A673 (cell line): Measurements from ENCODE around the gene RPTOR. TPM values are rescaled to one million over a fixed set of nuclear protein-coding genes. Genes with fewer than 3 reads are reported as not detected.

Source experiments
- BruUV-seq: library from RNA; stranded (reverse); fragments of 400-500 nt; replicated peaks from 2 replicates; lab custom pipeline; 2021; lab: Mats Ljungman, UMichigan
- CTCF ChIA-PET: fragments of 300-600 bp; sonication (Branson Sonifier 250); formaldehyde crosslinking; loops from one replicate; lab custom pipeline; 2022; ENCODE audit warnings: antibody characterized with exemption; lab: Charles Lee
- POLR2A ChIA-PET: fragments of 300-600 bp; sonication (Branson Sonifier 250); formaldehyde crosslinking; loops from one replicate; lab custom pipeline; 2022; ENCODE audit warnings: antibody characterized with exemption; ENCODE audit not compliant: low non-redundant PET; lab: Charles Lee
- DNase-seq: peaks from one replicate; pipeline ENCODE4 v3.0.0-alpha.2; 2015; ENCODE audit warnings: low spot score
- H3K27ac ChIP-seq: fragments of 200-600 bp; sonication (generic); 2 replicates; pipeline ENCODE4 v1.5.1; 2016; ENCODE audit warnings: mixed run types, low read depth, mild to moderate bottlenecking, mixed read lengths, antibody characterized with exemption, low read length; ENCODE audit not compliant: poor library complexity, severe bottlenecking
- H3K27me3 ChIP-seq: fragments of 200-600 bp; sonication (generic); replicated peaks from 2 replicates; pipeline ENCODE4 v1.6.1; 2017; ENCODE audit warnings: mixed run types, low read depth, mild to moderate bottlenecking, mixed read lengths, antibody characterized with exemption, low read length; ENCODE audit not compliant: insufficient read depth, poor library complexity
- H3K36me3 ChIP-seq: fragments of 200-600 bp; sonication (generic); 2 replicates; pipeline ENCODE4 v1.6.1; 2016; ENCODE audit warnings: mixed run types, mild to moderate bottlenecking, mixed read lengths, antibody characterized with exemption, low read length; ENCODE audit not compliant: insufficient read depth, poor library complexity, severe bottlenecking
- H3K4me1 ChIP-seq: fragments of 200-600 bp; sonication (generic); 2 replicates; pipeline ENCODE4 v1.6.1; 2017; ENCODE audit warnings: mixed run types, mild to moderate bottlenecking, mixed read lengths, antibody characterized with exemption, low read length; ENCODE audit not compliant: insufficient read depth, poor library complexity, severe bottlenecking
- H3K4me3 ChIP-seq: fragments of 200-600 bp; sonication (generic); 2 replicates; pipeline ENCODE4 v1.5.1; 2016; ENCODE audit warnings: low read depth, mixed run types, mild to moderate bottlenecking, mixed read lengths, low read length; ENCODE audit not compliant: poor library complexity, severe bottlenecking
- H3K9me3 ChIP-seq: fragments of 200-600 bp; sonication (generic); 2 replicates; pipeline ENCODE4 v1.6.1; 2016; ENCODE audit warnings: mixed run types, low read depth, mild to moderate bottlenecking, mixed read lengths, antibody characterized with exemption, low read length; ENCODE audit not compliant: poor library complexity, severe bottlenecking
- EZH2 ChIP-seq: fragments of 200-600 bp; sonication (generic); IDR thresholded peaks from 2 replicates; pipeline ENCODE4 v1.6.1; 2017; ENCODE audit warnings: borderline replicate concordance, low read depth, mild to moderate bottlenecking, mixed read lengths, antibody characterized with exemption, low read length; ENCODE audit not compliant: poor library complexity, severe bottlenecking
- intact Hi-C: fragments of 100-400 bp; cut with micrococcal nuclease; formaldehyde crosslinking; loops from one replicate; pipeline ENCODE4 v1.10.0; 2022; ENCODE audit not compliant: unreplicated experiment
- total RNA-seq: library from RNA; stranded (reverse); gene quantifications from 2 replicates; pipeline ENCODE4 v1.2.3, GENCODE V29; 2021
- TF ChIP-seq, protein P1 (sequence below): fragments of 300-800, 200-600 bp; sonication (generic); conservative IDR thresholded peaks from 2 replicates; pipeline ENCODE4 v1.5.1; 2017; ENCODE audit warnings: low read depth, mild to moderate bottlenecking, antibody characterized with exemption, low read length, moderate library complexity, mixed read lengths

Gene RPTOR
- total RNA-seq, 1 experiment from 2014 or later: 55.2 TPM

DNA sequence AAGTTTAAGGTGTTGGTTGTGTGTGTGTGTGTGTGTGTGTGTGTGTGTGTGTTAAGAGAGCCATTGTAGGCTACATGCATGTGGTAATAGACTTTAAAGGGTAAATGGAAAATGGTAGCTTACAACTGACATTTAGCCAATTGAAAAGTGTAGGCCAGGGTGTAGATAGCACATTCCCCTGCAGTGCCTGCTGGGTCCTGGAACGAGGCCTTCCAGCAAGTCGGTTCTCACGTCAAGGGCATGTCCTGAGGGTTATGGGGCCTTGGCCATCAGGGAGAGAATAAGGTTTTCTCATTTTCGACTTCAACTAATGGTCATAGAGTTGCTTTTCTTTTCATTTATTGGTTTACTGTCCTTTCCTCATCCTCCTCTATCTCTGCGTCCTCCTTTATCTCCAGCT, 65.1 kb downstream of the RPTOR start:
- H3K4me1 ChIP-seq: no peaks in the 10 kb centered on the region
- ChIA-PET CTCF (no interaction called here), POLR2A (no interaction called here)
- no TSS peak for BruUV-seq
- H3K9me3 ChIP-seq: no peaks in the 10 kb centered on the region
- H3K36me3 ChIP-seq: no peaks in the 10 kb centered on the region
- H3K27ac ChIP-seq: no peak overlapping the region
- no peak for DNase-seq
- H3K4me3 ChIP-seq: no peak overlapping the region
- no peaks in the 10 kb centered on the region for H3K27me3 ChIP-seq
- intact Hi-C loops: no loop called here
- no peak for TF ChIP-seq EZH2
- TF ChIP-seq, protein P1, sequence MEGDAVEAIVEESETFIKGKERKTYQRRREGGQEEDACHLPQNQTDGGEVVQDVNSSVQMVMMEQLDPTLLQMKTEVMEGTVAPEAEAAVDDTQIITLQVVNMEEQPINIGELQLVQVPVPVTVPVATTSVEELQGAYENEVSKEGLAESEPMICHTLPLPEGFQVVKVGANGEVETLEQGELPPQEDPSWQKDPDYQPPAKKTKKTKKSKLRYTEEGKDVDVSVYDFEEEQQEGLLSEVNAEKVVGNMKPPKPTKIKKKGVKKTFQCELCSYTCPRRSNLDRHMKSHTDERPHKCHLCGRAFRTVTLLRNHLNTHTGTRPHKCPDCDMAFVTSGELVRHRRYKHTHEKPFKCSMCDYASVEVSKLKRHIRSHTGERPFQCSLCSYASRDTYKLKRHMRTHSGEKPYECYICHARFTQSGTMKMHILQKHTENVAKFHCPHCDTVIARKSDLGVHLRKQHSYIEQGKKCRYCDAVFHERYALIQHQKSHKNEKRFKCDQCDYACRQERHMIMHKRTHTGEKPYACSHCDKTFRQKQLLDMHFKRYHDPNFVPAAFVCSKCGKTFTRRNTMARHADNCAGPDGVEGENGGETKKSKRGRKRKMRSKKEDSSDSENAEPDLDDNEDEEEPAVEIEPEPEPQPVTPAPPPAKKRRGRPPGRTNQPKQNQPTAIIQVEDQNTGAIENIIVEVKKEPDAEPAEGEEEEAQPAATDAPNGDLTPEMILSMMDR: no peak

DNA sequence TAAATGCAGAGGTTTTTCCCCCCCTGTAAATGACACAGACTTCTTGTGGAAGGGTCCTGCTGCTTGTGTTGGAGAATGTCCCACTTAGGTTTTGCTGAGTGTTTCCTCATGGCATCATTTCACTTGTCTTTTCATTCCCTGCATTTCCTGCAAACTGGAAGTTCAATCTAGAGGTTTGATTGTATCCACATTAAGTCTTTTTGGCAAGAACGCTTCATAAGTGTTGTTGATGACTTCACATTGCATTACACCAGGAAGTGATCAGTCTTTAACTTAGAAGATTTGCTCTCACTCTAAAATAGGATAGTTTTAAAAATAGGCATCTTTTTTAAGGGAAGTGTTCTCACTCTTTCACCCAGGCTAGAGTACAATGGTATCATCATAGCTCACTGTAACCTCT, 67.2 kb downstream of the RPTOR start:
- CTCF ChIA-PET: interaction anchor here (0.6 kb wide), 1 partner anchor 245 kb away, joined by 3 read pairs; no protein-coding TSS in a partner anchor
- no peaks in the 10 kb centered on the region for H3K9me3 ChIP-seq
- BruUV-seq: no TSS peak
- no peaks in the 10 kb centered on the region for H3K27me3 ChIP-seq
- POLR2A ChIA-PET: no interaction called here
- no peak for TF ChIP-seq EZH2
- TF ChIP-seq, protein P1: no peak
- no peaks in the 10 kb centered on the region for H3K4me1 ChIP-seq
- no peak overlapping the region for H3K27ac ChIP-seq
- no peak overlapping the region for H3K4me3 ChIP-seq
- H3K36me3 ChIP-seq: no peaks in the 10 kb centered on the region
- DNase-seq: no peak
- intact Hi-C loops: no loop called here

DNA sequence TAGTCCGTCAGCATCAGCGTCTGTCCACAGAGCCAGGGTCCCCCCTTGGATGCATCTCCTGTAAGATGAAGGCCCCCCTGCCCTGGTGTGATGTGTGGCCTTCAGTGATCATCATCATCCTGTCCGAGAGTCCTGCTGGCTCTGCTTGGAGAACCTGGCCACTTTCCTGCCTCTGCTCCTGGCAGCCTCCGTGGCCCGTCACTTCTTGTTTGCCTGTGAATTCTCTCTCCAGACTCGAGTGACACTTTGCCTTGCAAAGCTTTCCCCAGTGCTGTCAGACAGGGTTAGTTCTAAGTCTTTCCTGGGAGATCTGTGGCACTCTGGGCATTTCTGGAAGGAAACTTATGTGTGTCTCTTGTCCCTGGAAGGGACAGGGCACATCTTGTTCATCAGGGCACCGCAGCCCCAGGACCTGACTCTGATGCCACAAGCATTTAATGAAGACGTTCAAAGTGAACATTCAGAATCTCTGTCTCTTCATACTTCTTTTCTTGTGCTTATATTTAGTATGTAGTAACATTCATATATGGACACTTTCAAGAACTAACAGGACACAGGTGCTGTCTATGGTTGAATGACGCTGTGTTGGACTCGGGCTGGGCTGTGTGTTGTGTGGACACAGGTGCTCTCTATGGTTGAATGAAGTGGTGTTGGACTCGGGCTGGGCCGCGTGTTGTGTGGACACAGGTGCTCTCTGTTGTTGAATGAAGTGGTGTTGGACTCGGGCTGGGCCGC, 68.5 kb downstream of the RPTOR start:
- no peaks in the 10 kb centered on the region for H3K4me1 ChIP-seq
- intact Hi-C loops: no loop called here
- DNase-seq: no peak
- H3K9me3 ChIP-seq: no peaks in the 10 kb centered on the region
- no peaks in the 10 kb centered on the region for H3K27me3 ChIP-seq
- H3K27ac ChIP-seq: no peak overlapping the region
- BruUV-seq: no TSS peak
- POLR2A ChIA-PET: no interaction called here
- no peaks in the 10 kb centered on the region for H3K36me3 ChIP-seq
- CTCF ChIA-PET: no interaction called here
- H3K4me3 ChIP-seq: no peak overlapping the region
- TF ChIP-seq EZH2: no peak
- TF ChIP-seq, protein P1: no peak
